SK-N-SH treated with all-trans-retinoic acid at 6 μM for 48 hours (cell line): ENCODE results near the gene CD40.

Experiments used
- ATAC-seq: fragments of 200-7000 bp; cut with Tn5 transposase; 3 replicates; pipeline ENCODE4 v1.9.1; 2020; ENCODE audit warnings: mild to moderate bottlenecking, moderate library complexity
- ARNTL ChIP-seq: fragments of 450-650 bp; formaldehyde crosslinking; IDR thresholded peaks from 2 replicates; pipeline ENCODE4 v1.5.0; 2020; ENCODE audit warnings: low read depth, mild to moderate bottlenecking, moderate library complexity, borderline replicate concordance
- BACH2 ChIP-seq: fragments of 250-450 bp; sonication (Bioruptor Pico); IDR thresholded peaks from 2 replicates; pipeline ENCODE4 v1.9.0; 2021; ENCODE audit warnings: mild to moderate bottlenecking, borderline replicate concordance
- CSDC2 ChIP-seq: fragments of 250-450 bp; sonication (Bioruptor Pico); IDR thresholded peaks from 2 replicates; pipeline ENCODE4 v1.5.0; 2020; ENCODE audit warnings: mild to moderate bottlenecking, moderate library complexity
- ESRRG ChIP-seq: fragments of 250-450 bp; sonication (Bioruptor Pico); IDR thresholded peaks from 2 replicates; pipeline ENCODE4 v1.6.1; 2021; ENCODE audit warnings: mild to moderate bottlenecking
- ISL1 ChIP-seq: fragments of 250-450 bp; sonication (Bioruptor Pico); IDR thresholded peaks from 2 replicates; pipeline ENCODE4 v2.1.2; 2022; ENCODE audit warnings: mild to moderate bottlenecking, moderate library complexity
- OSR1 ChIP-seq: fragments of 250-450 bp; sonication (Bioruptor Pico); IDR thresholded peaks from 2 replicates; pipeline ENCODE4 v1.8.0; 2022; ENCODE audit warnings: moderate library complexity, mild to moderate bottlenecking, inconsistent platforms
- PPARA ChIP-seq: fragments of 250-450 bp; sonication (Bioruptor Pico); IDR thresholded peaks from 2 replicates; pipeline ENCODE4 v1.5.0; 2020; ENCODE audit warnings: mild to moderate bottlenecking, borderline replicate concordance
- SNAI2 ChIP-seq: fragments of 250-450 bp; sonication (Bioruptor Pico); IDR thresholded peaks from 2 replicates; pipeline ENCODE4 v1.5.0; 2020; ENCODE audit warnings: mild to moderate bottlenecking, moderate library complexity
- TCF4 ChIP-seq: fragments of 250-450 bp; sonication (Bioruptor Pico); IDR thresholded peaks from 2 replicates; pipeline ENCODE4 v1.8.0; 2021; ENCODE audit warnings: mild to moderate bottlenecking, moderate library complexity, borderline replicate concordance
- ZC3H10 ChIP-seq: fragments of 250-450 bp; sonication (Bioruptor Pico); IDR thresholded peaks from 2 replicates; pipeline ENCODE4 v1.5.1; 2021; ENCODE audit warnings: mild to moderate bottlenecking, moderate library complexity
- ZFP30 ChIP-seq: fragments of 450-650 bp; formaldehyde crosslinking; IDR thresholded peaks from 2 replicates; pipeline ENCODE4 v1.5.0; 2022; ENCODE audit warnings: mild to moderate bottlenecking, moderate library complexity
- ZNF565 ChIP-seq: fragments of 450-650 bp; formaldehyde crosslinking; conservative IDR thresholded peaks from 2 replicates; pipeline ENCODE4 v1.5.0; 2020; ENCODE audit warnings: low read depth, mild to moderate bottlenecking, moderate library complexity
- ZNF8 ChIP-seq: fragments of 450-650 bp; formaldehyde crosslinking; IDR thresholded peaks from 2 replicates; pipeline ENCODE4 v1.5.0; 2020; ENCODE audit warnings: mild to moderate bottlenecking, moderate library complexity
- TF ChIP-seq, protein P1 (sequence below): fragments of 250-450 bp; sonication (Bioruptor Pico); IDR thresholded peaks from 2 replicates; pipeline ENCODE4 v1.5.0; 2020; ENCODE audit warnings: mild to moderate bottlenecking, moderate library complexity
- TF ChIP-seq, protein P2 (sequence below): fragments of 250-450 bp; sonication (Bioruptor Pico); IDR thresholded peaks from 2 replicates; pipeline ENCODE4 v1.8.0; 2021; ENCODE audit warnings: low read depth, mild to moderate bottlenecking, moderate library complexity, borderline replicate concordance
- TF ChIP-seq, protein P3 (sequence below): fragments of 250-450 bp; sonication (Bioruptor Pico); IDR thresholded peaks from 2 replicates; pipeline ENCODE4 v1.8.0; 2020; ENCODE audit warnings: mild to moderate bottlenecking, moderate library complexity, borderline replicate concordance
- TF ChIP-seq, protein P4 (sequence below): fragments of 250-450 bp; sonication (Bioruptor Pico); IDR thresholded peaks from 2 replicates; pipeline ENCODE4 v1.5.1; 2020; ENCODE audit warnings: low read depth, mild to moderate bottlenecking, moderate library complexity
- TF ChIP-seq, protein P5 (sequence below): fragments of 250-450 bp; sonication (Bioruptor Pico); IDR thresholded peaks from 2 replicates; pipeline ENCODE4 v1.5.1; 2021; ENCODE audit warnings: mild to moderate bottlenecking, moderate library complexity

Gene CD40

DNA sequence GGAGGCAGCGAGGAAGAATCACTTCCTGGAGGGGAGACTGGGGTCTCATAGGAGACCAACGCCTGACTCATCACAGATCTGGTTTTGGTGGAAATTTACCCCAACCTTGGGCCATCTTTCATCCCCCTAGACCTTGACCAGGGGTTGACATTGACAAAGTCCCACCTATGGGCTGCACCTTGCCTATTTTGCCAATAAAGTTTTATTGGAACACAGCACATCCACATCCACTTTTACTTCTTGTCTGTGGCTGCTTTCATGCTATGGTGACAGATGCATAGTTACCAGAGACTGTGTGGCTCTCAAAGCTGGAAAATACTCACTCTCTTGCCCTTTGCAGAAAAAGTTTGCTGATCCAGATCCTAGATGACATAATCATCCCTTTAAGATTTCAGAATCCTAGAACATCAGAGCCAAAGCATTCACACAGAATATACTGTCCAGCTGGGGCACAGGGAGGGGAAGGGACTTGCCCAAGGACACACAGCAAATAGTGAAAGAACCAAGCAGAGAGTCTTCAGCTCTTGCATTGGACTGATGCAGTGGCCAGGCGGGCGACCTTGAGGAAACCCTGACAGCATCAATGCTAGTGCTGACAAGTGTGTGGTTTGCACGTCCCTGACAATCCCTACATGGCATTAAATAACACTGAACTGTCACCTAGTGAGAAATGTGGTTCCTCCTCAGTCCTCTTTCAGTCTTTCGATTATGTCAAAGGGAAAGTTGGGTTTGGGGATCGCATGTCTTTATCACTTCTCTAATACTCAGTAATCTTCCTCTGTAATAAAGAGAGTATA is 41.2 kb downstream of the CD40 start:
- TF ChIP-seq, protein P1, sequence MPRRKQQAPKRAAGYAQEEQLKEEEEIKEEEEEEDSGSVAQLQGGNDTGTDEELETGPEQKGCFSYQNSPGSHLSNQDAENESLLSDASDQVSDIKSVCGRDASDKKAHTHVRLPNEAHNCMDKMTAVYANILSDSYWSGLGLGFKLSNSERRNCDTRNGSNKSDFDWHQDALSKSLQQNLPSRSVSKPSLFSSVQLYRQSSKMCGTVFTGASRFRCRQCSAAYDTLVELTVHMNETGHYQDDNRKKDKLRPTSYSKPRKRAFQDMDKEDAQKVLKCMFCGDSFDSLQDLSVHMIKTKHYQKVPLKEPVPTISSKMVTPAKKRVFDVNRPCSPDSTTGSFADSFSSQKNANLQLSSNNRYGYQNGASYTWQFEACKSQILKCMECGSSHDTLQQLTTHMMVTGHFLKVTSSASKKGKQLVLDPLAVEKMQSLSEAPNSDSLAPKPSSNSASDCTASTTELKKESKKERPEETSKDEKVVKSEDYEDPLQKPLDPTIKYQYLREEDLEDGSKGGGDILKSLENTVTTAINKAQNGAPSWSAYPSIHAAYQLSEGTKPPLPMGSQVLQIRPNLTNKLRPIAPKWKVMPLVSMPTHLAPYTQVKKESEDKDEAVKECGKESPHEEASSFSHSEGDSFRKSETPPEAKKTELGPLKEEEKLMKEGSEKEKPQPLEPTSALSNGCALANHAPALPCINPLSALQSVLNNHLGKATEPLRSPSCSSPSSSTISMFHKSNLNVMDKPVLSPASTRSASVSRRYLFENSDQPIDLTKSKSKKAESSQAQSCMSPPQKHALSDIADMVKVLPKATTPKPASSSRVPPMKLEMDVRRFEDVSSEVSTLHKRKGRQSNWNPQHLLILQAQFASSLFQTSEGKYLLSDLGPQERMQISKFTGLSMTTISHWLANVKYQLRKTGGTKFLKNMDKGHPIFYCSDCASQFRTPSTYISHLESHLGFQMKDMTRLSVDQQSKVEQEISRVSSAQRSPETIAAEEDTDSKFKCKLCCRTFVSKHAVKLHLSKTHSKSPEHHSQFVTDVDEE, result no peak
- TF ChIP-seq ISL1 (CRISPR knock-in tag) (no peak), ARNTL (CRISPR knock-in tag) (no peak), ZNF8 (CRISPR knock-in tag) (no peak), ZNF565 (CRISPR knock-in tag) (no peak), TCF4 (CRISPR knock-in tag) (no peak), SNAI2 (CRISPR knock-in tag) (no peak), ZC3H10 (CRISPR knock-in tag) (no peak), BACH2 (CRISPR knock-in tag) (no peak), OSR1 (no peak)
- TF ChIP-seq, protein P2, sequence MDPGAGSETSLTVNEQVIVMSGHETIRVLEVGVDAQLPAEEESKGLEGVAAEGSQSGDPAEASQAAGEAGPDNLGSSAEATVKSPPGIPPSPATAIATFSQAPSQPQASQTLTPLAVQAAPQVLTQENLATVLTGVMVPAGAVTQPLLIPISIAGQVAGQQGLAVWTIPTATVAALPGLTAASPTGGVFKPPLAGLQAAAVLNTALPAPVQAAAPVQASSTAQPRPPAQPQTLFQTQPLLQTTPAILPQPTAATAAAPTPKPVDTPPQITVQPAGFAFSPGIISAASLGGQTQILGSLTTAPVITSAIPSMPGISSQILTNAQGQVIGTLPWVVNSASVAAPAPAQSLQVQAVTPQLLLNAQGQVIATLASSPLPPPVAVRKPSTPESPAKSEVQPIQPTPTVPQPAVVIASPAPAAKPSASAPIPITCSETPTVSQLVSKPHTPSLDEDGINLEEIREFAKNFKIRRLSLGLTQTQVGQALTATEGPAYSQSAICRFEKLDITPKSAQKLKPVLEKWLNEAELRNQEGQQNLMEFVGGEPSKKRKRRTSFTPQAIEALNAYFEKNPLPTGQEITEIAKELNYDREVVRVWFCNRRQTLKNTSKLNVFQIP (CRISPR knock-in tag), result no peak
- TF ChIP-seq, protein P3, sequence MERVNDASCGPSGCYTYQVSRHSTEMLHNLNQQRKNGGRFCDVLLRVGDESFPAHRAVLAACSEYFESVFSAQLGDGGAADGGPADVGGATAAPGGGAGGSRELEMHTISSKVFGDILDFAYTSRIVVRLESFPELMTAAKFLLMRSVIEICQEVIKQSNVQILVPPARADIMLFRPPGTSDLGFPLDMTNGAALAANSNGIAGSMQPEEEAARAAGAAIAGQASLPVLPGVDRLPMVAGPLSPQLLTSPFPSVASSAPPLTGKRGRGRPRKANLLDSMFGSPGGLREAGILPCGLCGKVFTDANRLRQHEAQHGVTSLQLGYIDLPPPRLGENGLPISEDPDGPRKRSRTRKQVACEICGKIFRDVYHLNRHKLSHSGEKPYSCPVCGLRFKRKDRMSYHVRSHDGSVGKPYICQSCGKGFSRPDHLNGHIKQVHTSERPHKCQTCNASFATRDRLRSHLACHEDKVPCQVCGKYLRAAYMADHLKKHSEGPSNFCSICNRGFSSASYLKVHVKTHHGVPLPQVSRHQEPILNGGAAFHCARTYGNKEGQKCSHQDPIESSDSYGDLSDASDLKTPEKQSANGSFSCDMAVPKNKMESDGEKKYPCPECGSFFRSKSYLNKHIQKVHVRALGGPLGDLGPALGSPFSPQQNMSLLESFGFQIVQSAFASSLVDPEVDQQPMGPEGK (CRISPR knock-in tag), result no peak
- no peak for ATAC-seq

DNA sequence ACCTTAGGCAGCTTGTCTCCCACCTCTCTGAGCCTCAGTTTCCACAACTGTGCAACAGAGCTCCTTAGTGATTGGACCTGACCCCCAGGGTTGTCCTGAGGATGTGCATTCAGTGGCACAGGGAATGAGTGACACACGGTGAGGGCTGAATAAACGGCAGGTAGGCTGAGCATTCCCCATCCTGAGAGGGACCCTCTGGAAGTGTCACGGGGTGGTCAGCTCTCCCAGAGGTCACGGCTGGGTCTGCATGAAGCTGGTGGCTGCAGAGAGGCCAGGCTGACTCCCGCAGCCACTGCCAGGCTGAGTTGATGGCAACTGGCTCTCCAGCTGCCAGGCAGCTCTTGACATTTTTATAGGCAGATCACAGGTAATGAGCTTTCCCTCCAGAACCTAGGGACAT is 42.5 kb downstream of the CD40 start:
- TF ChIP-seq, protein P4, sequence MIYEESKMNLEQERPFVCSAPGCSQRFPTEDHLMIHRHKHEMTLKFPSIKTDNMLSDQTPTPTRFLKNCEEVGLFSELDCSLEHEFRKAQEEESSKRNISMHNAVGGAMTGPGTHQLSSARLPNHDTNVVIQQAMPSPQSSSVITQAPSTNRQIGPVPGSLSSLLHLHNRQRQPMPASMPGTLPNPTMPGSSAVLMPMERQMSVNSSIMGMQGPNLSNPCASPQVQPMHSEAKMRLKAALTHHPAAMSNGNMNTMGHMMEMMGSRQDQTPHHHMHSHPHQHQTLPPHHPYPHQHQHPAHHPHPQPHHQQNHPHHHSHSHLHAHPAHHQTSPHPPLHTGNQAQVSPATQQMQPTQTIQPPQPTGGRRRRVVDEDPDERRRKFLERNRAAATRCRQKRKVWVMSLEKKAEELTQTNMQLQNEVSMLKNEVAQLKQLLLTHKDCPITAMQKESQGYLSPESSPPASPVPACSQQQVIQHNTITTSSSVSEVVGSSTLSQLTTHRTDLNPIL, result no peak
- no peak for TF ChIP-seq ZNF565 (CRISPR knock-in tag)
- no peak for ATAC-seq

DNA sequence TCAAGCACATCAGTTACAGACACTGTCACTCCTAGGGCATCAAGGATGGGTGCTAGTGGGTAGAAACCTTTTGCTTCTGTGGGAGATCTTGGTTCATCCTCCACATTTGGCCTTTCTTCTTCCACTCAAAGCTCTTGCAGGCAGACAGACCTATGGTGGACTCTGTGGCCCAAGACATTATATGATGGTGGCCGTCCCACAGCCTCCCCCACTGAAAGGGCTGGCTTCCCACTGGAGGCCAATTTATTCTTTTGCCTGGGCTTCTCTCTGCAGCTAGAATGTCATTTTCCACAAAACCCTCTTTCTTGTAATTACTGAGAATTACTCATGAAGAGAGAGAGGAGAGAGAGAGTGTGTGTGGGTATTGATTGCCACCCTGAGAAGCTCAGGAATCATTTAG is 43.8 kb downstream of the CD40 start:
- TF ChIP-seq, protein P4, result no peak
- no peak for TF ChIP-seq ISL1 (CRISPR knock-in tag)
- TF ChIP-seq ARNTL (CRISPR knock-in tag), result no peak
- ATAC-seq, result no peak

DNA sequence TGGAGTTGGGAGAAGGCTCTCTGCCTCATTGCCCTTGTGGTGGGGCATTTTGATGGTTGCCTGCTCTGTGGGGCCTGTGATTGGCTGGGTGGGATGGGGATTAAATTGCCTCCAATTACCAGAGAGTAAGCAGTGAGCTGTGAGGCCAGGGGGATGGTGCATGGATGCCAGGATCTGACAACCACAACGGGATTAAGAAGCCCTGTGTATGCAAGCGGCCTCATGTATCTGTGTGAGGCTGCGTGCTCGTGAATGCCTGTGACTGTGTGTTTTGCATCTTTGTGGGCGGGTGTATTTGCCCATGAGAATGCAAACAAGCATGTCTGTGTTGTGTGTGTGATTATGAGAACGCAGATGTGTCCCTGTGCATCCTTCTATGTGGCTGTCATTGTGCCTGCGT is 46.1 kb downstream of the CD40 start:
- no peak for ATAC-seq
- TF ChIP-seq ZNF8 (CRISPR knock-in tag) (no peak), ARNTL (CRISPR knock-in tag) (no peak), TCF4 (CRISPR knock-in tag) (no peak), ZFP30 (CRISPR knock-in tag) (no peak), CSDC2 (CRISPR knock-in tag) (no peak), ESRRG (CRISPR knock-in tag) (no peak), ZNF565 (CRISPR knock-in tag) (no peak), PPARA (CRISPR knock-in tag) (no peak), ISL1 (CRISPR knock-in tag) (no peak), SNAI2 (CRISPR knock-in tag) (no peak), BACH2 (CRISPR knock-in tag) (no peak)
- TF ChIP-seq, protein P5, sequence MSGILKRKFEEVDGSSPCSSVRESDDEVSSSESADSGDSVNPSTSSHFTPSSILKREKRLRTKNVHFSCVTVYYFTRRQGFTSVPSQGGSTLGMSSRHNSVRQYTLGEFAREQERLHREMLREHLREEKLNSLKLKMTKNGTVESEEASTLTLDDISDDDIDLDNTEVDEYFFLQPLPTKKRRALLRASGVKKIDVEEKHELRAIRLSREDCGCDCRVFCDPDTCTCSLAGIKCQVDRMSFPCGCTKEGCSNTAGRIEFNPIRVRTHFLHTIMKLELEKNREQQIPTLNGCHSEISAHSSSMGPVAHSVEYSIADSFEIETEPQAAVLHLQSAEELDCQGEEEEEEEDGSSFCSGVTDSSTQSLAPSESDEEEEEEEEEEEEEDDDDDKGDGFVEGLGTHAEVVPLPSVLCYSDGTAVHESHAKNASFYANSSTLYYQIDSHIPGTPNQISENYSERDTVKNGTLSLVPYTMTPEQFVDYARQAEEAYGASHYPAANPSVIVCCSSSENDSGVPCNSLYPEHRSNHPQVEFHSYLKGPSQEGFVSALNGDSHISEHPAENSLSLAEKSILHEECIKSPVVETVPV (CRISPR knock-in tag), result no peak
- TF ChIP-seq, all 23 proteins: peak for 0
